Esophagus mucosa (tissue), 1 donor: ENCODE data around the gene CDH15. TPM values are rescaled to one million over a fixed set of nuclear protein-coding genes. Genes with fewer than 3 reads are reported as not detected.

Experiments used
- ATAC-seq: fragments of 200-7000 bp; cut with Tn5 transposase; one replicate; pipeline ENCODE4 v1.9.1; 2020
- total RNA-seq: library from RNA; stranded (reverse); gene quantifications from one replicate; pipeline ENCODE4 v1.2.4, GENCODE V29; 2023
- donor health status: DM: yes; HTN: yes; CAD: no.

Gene CDH15
- total RNA-seq, 1 donor from 2014 or later, result not detected

DNA sequence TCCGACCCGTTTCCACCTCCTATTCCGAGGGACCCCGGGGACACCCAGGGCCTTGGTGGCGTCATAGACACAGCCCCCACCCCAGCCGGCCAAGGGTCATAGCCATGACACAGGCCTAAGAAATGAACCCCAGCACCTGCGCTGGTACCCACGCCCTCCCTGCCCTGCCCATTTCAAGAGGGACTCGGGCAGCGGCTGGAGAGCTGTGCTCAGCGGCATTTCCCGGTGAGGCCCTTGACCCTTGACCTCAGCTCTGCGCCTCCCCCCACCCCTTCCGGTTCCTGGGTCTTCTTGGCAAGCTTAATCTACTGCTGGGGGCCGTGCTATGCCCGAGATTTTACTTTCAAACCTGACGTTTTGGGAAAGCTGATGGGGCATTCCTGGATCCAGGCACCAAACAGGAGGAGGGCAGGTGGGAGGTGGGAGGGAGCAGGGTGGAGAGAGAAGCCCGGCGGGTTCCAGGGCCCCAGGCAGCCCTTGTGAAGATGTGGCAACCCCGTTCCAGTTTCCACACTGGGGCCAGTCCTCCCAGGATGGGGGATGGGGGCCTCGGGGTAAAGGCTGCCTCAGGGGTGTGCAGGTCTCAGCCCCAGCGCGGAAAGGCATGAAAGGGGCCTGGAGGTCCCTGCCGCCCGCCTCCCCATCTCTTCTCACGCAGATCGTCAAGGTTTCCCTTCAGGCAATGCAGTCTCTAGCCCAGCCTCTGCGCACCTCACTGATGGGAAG, 28.7 kb downstream of the CDH15 start, which contains the start of gene SLC22A31:
TSS of gene SLC22A31 (minus strand) at position 414 of the 726 bp plus-strand sequence. CDS start at position 378, 36 bp downstream.
- ATAC-seq, result no peak

DNA sequence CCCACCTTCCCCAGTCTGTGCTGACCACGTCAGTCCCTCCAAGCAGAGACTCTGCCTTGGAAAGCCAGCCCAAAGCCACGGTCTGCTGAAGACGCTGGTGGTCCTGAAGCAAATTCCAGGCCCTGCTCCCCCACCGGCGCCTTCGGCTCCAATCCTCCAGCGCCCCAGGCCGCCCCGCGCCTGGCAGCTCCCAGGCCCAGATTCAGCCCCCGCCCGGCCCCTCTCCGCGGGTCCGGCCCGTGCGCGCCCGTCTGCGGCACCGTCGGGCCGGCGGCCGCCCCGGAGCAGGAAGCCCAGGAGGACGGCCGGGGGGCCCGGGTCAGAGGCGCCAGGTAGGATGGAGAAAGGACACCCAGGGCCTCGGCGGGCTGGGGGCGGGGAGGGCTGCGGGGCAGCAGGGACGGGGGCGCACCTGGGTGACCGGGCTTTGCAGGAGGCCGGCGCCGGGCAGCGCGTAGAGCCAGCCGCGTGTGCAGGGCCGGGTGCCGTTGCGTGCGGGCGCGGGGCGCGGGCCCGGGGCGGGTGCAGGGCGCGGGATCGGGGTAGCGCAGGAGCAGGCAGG, 29.4 kb downstream of the CDH15 start:
- ATAC-seq, result no peak

DNA sequence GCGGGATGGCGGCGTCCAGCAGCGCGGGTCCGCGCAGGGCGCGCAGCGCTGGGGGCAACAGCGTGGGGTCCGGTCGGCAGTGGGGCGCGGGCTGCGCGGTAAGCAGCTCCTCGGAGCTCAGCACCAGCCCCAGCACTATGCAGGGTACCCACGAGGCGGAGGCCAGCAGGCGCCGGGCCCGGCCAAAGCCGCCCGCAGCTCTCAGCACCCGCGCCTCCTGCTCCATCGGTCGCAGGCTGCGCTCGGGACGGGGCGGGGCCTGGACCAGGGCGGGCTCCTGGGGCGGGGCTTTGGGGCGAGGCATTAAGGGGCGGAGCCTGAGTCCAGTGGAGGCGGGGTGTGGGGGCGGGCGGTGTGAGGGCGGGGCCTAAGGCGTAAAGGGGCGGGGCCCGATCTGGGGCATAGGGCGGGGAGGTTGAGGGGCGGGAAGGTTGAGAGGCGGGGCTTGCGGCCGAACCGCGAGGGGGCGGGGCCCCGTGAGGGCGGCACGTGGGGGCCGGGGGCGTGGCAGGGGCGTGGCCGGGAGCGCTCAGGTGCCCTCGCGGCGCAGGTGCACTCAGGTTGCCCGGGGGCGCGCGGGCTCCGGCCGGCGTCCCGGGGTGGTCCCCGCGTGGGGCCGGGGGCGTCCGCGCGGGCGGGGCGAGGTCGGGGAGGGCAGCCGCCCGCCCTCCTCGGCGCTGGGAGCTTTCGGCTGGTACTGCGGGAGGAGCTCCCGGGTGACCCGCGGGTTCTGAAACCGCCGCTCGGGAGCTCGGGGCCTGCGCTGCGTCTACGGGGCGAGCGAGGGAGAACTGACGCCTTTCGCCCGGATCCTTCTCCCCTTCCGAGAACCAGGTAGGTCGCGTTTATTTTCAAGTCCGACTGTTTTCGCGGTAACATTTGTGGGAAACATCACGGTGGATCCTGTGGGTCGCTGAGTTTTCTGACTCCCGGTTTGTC, 30.2 kb downstream of the CDH15 start:
- peak; percentile 94 for ATAC-seq

DNA sequence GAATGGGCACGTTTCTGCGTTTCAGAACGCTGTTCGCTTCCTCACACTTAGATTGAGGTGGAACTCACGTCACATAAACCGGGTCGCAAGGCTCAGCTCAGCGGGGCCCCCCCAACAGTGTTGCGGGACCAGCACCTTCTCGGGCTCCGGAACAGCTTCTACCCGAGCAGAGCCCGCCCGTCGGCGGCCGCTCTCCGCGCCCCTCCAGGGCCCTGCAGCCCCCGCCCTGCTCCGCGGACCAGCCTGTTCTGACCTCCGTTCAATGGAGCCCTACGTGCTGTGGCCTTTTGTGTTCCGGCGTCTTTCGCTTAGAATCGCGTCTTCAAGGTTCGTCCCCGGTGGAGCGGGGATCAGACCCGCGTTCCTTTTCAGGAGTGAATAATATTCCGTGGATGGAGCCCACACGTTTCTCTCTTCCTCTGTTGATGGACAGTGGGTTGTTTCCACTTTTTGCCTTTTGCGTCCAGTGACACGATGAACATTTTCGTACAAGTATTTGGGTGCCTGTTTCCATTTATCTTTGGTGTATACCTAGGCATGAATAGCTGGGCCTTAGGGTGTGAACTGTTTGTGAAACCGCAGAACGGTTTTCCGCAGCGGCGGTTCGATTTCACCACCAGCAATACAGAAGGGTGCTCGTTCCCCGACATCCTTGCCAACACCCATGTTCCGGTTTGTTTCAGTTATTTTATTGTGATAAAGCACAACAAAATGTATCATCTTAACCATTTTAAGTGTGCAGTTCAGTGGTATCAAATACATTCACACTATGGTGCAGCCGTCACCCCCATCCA, 31.1 kb downstream of the CDH15 start:
- no peak for ATAC-seq

DNA sequence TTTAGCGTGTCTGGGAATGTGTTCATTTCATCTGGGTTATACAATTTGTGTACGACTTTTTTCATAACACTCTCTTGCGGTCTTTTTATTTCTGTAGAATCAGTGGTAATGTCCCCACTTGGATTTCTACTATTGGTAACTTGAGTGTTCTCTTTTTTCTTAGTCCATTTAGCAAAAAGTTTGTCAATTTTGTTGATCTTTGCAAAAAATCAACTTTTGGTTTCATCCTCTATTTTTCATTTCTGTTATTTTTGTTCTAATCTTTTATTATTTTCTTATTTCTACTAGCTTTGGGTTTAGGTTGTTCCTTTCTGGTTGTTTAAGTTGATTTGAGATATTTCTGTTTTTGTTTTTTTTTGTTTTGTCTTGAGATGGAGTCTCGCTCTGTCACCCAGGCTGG, 36.4 kb downstream of the CDH15 start:
- ATAC-seq, result no peak

DNA sequence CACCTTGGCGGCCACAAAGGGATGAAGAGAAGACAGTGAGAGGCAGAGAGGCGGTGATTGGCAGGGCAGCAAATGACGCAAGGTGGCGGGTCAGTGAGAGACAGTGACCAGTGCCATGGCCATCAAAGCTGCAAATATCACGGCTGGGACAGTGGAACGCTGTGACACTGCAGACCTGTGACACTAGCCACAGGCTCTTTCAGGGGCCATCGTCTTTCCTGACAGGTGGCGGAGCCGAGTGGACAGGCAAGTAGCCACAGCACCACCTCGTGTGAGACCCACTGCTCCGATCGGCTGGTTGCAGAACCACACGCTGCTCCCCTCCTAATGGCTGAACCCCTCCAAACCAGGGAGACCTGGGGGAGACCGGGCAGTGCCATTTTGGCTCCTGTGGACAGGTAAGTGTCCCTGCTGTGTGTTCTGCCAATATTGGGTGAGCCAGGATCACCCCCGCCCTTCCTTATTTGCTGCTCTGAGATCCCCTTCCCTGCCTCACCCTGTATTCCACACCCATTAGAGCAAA, 38.0 kb downstream of the CDH15 start:
- peak; percentile 17 for ATAC-seq

DNA sequence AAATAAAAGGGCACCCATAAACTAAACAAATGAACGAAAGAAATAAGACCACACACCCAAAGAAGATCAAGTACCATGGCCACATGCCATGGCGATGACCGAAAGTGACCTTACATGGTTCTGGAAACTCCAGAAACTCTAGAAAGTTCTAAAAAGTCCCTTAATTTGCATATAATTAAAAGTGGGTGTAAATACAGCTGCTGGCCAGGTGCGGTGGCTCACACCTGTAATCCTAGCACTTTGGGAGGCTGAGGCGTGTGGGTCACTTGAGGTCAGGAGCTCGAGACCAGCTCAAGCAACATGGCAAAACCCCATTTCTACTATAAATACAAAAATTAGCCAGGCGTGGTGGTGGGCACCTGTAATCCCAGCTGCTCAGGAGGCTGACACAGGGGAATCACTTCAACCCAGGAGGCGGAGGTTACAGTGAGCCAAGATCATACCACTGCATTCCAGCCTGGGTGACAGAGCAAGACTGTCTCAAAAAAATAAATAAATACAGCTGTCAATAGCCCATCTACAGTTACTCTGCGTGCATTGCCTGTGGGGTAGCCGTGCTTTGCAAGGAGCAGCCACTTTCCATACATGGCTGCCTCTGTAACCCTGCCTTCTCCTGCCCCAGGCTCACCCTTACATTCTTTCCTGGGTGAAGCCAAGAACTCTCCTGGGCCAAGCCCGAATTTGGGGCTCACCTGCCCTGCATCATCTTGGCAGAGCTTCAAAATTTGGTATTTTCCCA, 38.8 kb downstream of the CDH15 start:
- ATAC-seq, result no peak

DNA sequence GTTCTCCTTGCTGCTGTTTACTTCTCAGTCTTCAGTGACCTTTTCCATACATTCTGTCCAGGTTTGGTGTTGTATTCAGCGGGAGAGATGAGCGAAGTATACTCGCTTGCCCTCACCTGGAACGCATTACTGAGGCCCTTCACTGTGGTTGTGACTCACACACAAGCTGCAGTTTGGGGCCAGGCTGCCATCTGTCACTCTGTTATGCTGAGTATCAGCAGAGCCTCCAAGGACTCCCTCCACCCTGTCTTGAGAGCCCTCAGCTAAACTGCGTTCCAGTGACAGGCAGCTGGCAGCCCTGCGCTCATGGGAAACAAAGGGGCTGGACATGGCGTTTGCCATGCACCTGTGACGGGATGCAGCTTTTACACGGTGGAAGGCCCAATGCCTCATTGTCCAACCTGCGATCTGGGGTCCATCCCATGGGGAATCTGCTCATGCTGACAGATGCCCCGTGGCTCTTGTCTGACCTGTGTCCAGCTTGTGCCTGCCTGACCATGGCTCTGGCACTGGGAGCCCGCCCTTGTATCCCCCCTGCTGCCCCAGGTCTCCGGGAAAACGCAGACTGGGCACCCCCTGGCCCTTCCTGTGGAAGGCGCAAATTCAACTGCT, 39.5 kb downstream of the CDH15 start:
- peak; percentile 35 for ATAC-seq

DNA sequence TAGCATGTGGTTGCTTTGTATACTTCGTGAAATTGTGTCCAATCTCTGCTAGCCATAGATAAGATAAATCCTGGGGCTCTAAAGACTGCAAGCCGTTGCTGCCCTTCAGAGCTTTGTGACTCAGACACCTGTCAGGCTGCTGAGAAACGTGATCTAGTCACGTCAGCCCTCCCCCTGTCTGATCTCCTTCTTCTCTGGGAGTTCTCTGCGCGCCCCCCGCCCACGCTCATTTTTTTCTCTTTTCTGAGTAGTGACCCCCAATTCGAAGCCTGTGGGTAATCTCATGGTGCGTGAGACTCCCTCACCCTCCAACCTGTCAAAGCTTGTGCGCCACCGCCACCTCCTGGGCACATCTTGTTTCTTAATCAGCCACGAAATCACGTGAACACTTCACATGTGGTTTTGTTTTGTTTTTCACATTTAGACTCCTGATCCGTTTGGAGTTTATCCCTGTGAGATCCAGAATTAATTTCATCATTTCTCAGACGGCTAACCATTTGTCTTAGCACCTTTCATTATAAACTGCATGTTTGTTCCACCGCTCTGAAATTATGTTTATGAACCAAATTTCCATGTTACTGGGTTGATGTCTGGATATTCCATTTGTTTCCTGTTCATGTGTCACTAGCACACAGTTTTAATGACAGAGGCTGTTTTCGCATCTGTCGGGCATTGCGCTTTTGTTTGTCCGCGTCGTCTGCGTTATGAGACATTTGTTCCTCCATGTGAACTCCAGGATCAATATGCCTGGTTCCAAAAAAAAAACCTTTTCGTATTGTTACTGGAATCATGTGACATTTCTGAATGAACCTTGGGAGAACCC, 45.0 kb downstream of the CDH15 start:
- ATAC-seq, result peak; percentile 69

DNA sequence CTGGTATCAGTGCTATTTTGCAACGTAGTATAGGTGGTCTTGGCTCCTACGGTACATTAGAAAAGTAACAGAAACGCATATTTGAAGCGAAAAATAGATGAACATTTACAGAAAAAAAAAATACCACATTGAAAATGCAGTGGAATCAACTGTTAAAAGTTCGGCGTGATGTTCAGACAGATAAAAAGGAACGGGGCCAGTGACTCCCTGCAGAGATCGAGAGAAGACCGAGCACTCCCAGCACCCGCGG, 45.5 kb downstream of the CDH15 start:
- ATAC-seq, result no peak

DNA sequence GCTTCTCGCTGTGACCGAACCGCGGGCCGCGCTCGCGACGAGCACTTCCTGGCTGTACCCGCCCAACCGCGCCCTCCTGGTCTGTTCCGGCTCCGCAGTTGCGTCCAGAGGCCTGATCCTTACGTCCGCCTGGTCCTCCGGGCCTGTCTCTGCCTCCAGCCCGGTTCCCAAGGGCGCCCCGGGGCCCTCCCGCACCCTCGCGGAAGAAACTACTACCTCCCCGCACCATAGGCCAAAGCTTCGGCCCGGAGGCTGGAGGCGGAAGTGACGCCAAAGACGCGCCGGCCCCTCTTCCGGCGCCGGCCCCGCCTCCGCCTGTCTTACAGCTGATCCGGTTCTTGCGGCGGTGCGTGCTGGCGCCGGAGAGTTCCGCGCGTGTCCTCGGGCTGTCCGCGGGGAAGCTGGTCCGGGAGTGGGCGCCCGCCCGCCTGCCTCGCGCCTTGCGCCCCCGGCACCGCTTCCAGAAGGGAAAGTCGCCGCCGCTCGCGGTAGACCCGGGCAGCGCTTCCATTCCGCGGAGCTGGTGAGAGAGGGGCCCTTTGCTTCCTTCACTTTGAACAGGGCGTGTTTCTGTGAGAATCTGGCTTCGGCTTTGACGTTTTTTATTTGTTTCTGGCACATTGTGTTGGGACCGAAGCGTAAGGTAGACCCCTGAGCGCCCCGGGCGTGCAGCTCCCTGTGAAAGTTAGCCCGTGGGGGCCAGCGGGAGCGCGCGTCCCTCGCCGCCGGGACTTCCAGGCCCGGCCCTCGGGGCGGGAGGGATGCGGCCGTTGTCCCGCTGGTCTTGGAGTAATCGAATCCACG, 46.0 kb downstream of the CDH15 start, which contains the start of gene ZNF778:
TSS of gene ZNF778 (plus strand) at position 316 of the 804 bp plus-strand sequence. CDS start 3,425 bp downstream, outside the sequence.
- ATAC-seq, result peak; percentile 90

DNA sequence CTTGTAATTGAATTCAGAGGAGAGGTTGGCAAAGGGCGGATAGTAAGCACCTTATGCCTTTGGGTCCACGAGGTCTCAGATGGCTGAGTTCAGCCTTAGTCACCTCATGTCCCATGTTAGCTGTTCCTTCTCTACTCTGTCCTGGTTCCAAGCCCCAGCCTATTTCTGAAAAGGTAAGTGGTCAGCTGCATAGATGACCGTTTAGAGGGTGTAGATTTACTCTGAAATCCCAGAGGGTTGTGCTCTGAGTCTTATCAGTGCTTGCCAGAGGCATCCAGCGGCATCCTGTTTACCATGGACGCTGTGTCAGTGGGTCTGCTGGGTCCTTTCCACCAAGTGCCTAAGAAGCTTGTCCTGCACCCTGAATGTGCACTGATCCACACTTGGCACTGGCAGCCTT, 47.8 kb downstream of the CDH15 start:
- no peak for ATAC-seq

DNA sequence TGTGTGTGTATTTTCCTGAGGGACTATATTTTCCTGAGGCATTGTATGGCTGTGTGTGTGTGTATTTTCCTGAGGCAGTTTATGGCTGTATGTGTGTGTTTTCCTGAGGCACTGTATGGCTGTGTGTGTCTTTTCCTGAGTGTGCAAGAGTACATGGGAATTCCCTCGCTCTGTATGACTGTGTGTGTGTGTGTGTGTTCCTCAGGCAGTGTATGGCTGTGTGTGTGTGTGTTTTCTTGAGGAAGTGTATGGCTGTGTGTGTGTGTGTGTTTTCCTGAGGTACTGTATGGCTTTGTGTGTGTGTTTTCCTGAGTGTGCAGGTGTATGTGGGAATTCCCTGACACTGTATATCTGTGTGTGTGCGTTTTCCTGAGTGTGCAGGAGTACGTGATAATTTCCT, 50.1 kb downstream of the CDH15 start:
- no peak for ATAC-seq

DNA sequence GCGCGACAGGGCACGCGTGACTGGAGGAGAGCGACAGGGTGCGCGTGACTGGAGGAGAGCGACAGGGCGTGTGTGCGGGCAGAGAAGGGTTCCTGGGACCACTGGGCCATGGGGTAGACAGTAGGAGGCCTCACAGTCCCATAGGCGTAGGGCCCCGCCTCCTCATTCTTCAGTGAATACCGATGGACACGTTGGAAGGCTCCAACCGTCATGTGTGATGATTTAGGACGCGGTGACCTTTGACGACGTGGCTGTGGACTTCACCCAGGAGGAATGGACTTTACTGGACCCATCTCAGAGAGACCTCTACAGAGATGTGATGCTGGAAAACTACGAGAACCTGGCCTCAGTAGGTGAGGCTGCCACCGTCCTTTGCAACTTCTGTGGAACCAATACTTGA, 51.4 kb downstream of the CDH15 start:
- ATAC-seq, result no peak

DNA sequence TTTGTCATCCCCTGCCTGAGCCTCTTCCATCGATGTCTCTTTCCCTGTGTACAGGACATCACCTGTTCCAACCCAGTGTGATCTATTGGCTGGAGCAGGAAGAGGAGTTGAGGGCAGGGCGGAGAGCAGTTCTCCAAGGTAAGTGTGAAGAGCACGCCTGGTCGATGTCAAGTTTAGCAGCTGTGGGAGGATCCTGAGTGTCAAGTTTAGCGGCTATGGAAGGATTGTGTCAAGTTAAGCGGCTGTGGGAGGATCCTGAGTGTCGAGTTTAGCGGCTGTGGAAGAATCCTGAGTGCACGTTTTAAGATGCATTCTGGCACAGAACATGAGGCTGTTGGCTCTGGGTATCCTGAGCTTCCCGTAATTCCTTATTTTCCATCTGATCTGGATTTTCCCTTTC, 53.1 kb downstream of the CDH15 start:
- no peak for ATAC-seq

DNA sequence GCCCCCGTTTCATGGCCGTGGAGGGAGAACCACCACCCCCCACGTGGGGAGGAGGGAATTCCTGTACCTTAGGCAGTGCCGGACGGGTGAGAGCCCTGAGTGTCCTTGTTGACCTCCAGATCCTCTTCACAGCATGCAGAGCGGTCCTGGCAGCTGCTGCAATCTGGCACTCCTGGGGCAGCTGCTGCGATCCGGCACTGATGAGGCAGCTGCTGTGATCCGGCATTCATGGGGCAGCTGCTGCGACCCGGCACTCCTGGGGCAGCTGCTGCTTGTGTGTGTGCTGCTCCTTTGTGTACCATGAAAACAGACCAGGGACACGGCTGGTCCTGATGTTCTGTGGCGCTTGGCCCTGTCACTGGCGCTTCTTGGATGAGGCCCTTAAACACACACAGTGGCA, 58.7 kb downstream of the CDH15 start:
- no peak for ATAC-seq

DNA sequence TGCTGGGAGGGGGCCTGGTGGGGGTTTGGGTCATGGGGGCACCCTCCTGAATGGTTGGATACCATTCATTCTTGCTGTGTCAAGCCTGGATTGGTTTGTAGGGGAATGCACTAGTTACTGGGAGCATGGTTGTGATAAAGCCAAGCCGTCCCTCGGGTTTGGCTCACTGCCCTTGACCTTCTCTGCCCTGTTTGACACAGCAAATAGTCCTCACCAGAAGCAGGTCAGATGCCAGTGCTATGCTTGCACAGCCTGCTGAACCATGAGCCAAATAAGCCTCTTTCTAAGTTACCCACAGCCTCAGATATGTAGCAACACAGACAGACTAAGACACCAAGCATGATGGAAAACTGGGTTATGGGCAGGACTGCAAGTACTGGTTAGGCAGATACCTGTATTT, 60.6 kb downstream of the CDH15 start:
- ATAC-seq, result no peak

DNA sequence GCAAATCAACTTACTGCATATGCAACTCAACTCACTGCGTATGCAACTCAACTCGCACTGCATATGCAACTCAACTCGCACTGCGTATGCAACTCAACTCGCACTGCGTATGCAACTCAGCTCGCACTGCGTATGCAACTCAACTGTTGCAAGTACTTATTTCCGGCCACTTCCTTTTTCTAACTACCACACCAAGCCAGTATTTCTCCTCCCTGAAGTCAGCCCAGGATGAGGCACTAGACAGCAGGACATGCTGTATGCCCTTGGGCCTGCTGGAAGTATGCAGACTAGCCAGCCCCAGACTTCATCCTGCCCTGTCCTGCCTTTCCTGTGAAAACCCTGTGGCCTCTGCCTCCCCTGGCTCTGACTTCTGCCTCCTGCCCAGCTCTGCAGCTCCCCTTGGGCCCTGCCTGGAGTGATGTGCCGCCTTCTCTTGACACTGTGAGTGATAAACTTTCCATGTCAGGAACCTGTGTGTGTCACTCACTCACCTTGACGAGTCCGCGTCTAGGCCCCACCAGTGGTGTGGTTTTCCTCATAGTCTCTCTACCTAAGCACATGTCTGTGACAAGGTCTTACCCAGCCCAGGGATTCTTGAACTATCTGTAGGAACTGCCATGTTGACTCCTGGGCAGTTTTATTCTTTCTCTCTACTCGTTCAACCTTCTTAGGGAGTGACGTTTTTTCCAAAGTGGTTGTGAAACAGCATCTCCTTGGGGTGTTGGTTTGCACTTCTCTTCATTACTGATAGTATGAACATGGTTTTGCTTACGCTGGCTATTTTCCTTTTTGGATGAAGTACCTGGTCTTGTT, 62.3 kb downstream of the CDH15 start:
- ATAC-seq, result no peak

DNA sequence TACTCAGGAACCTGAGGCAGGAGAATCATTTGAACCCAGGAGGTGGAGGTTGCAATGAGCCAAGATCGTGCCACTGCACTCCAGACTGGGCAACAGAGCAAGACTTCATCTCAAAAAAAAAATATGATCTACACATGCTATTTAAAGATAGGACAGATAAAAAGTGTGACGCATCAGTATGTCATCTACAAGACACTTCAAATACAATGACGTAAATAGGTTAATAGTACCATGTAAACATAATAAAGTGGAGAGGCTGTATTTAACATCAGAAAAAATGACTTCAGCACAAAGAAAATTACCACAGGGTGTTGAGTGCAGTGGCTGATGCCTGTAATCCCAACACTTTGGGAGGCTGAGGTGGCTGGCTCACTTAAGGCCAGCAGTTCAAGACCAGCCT, 66.2 kb downstream of the CDH15 start:
- no peak for ATAC-seq
